ENCODE results near the gene AASDH.

- TF ChIP-seq CTCF (optimal IDR thresholded peaks at IDR 0.05 in 1 of 3, IDR thresholded peaks at IDR 0.05 in 1 of 3, conservative IDR thresholded peaks at IDR 0.05 in 1 of 3; ENCODE audit: extremely low read depth in 1 of 3, insufficient read depth in 2 of 3, low read length in 3 of 3) (peak in 2 of 3 experiments; percentile 47 to 51), EZH2 (IDR thresholded peaks at IDR 0.05; ENCODE audit: low read length) (no peak)
These were observed 37.6 kb upstream of the AASDH start for GRCh38 chr4:56424697-56425514.
